GM23338 (cell line): ENCODE data around the gene RPLP2. TPM values are rescaled to one million over a fixed set of nuclear protein-coding genes. Genes with fewer than 3 reads are reported as not detected.

ENCODE experiments used
- ATAC-seq: fragments of 200-7000 bp; cut with Tn5 transposase; 3 replicates; pipeline ENCODE4 v1.9.1; 2020
- DNase-seq: peaks from one replicate; pipeline ENCODE4 v3.0.0-alpha.2; 2015; ENCODE audit warnings: low spot score
- H2AFZ ChIP-seq: fragments of 200-600 bp; sonication (generic); 2 replicates; pipeline ENCODE4 v1.8.0; 2016; ENCODE audit warnings: antibody characterized with exemption, mild to moderate bottlenecking, moderate library complexity
- H3F3A ChIP-seq: fragments of 200-600 bp; sonication (generic); replicated peaks from 2 replicates; pipeline ENCODE4 v1.8.0; 2017; ENCODE audit warnings: antibody characterized with exemption, mixed run types, low read depth
- H3K27ac ChIP-seq: fragments of 200-600 bp; sonication (generic); 2 replicates; pipeline ENCODE4 v1.6.1; 2016; ENCODE audit warnings: low read depth
- H3K27me3 ChIP-seq: fragments of 200-600 bp; sonication (generic); 2 replicates; pipeline ENCODE4 v1.8.0; 2016; ENCODE audit warnings: mild to moderate bottlenecking, mixed run types, moderate library complexity; ENCODE audit not compliant: insufficient read depth
- H3K36me3 ChIP-seq: fragments of 200-600 bp; sonication (generic); 2 replicates; pipeline ENCODE4 v1.8.0; 2016; ENCODE audit warnings: mild to moderate bottlenecking; ENCODE audit not compliant: insufficient read depth
- H3K4me1 ChIP-seq: fragments of 200-600 bp; sonication (generic); 2 replicates; pipeline ENCODE4 v1.8.0; 2016; ENCODE audit warnings: mild to moderate bottlenecking, moderate library complexity; ENCODE audit not compliant: insufficient read depth
- H3K4me2 ChIP-seq: fragments of 200-600 bp; sonication (generic); 2 replicates; pipeline ENCODE4 v1.7.1; 2017; ENCODE audit warnings: mixed run types
- H3K4me3 ChIP-seq: fragments of 200-600 bp; sonication (generic); 2 replicates; pipeline ENCODE4 v1.6.1; 2016; ENCODE audit warnings: mixed run types
- H3K79me2 ChIP-seq: fragments of 200-600 bp; sonication (generic); replicated peaks from 2 replicates; pipeline ENCODE4 v1.8.0; 2017; ENCODE audit warnings: mild to moderate bottlenecking; ENCODE audit not compliant: insufficient read depth
- H3K9me2 ChIP-seq: fragments of 200-600 bp; sonication (generic); 2 replicates; pipeline ENCODE4 v1.8.0; 2017; ENCODE audit not compliant: insufficient read depth
- H4K20me1 ChIP-seq: fragments of 200-600 bp; sonication (generic); replicated peaks from 2 replicates; pipeline ENCODE4 v1.8.0; 2017; ENCODE audit warnings: mild to moderate bottlenecking; ENCODE audit not compliant: insufficient read depth
- H3K27ac Mint-ChIP-seq: 2 replicates; pipeline ENCODE4 v1.8.0; 2020; ENCODE audit warnings: inconsistent platforms, mild to moderate bottlenecking, moderate library complexity, mixed read lengths
- H3K27me3 Mint-ChIP-seq: 3 replicates; pipeline ENCODE4 v1.8.0; 2022; ENCODE audit warnings: low read depth, mild to moderate bottlenecking, moderate library complexity, mixed read lengths, inconsistent platforms; ENCODE audit not compliant: insufficient read depth, poor library complexity
- H3K36me3 Mint-ChIP-seq: 3 replicates; pipeline ENCODE4 v1.8.0; 2021; ENCODE audit warnings: low read depth, mild to moderate bottlenecking, inconsistent platforms, moderate library complexity, mixed read lengths
- H3K4me1 Mint-ChIP-seq: 3 replicates; pipeline ENCODE4 v1.8.0; 2020; ENCODE audit warnings: mild to moderate bottlenecking, inconsistent platforms, mixed read lengths
- H3K4me3 Mint-ChIP-seq: 3 replicates; pipeline ENCODE4 v1.8.0; 2021; ENCODE audit warnings: moderate library complexity, mild to moderate bottlenecking, inconsistent platforms, mixed read lengths
- H3K9me3 Mint-ChIP-seq: 3 replicates; pipeline ENCODE4 v1.8.0; 2020; ENCODE audit warnings: moderate library complexity, mild to moderate bottlenecking, inconsistent platforms, mixed read lengths
- JUNB ChIP-seq: IDR thresholded peaks from one replicate; pipeline ENCODE4 v1.6.1; 2016; ENCODE audit warnings: antibody characterized with exemption; ENCODE audit not compliant: unreplicated experiment
- NANOG ChIP-seq: IDR thresholded peaks from 2 replicates; pipeline ENCODE4 v1.6.1; 2016; ENCODE audit warnings: antibody characterized with exemption, borderline replicate concordance
- ZNF114 ChIP-seq: fragments of 250-450 bp; sonication (Bioruptor Pico); IDR thresholded peaks from 2 replicates; pipeline ENCODE4 v1.5.0; 2020; ENCODE audit warnings: mild to moderate bottlenecking, moderate library complexity
- polyA plus RNA-seq: library from polyadenylated mRNA; unstranded; fragments of >200 nt; fragmentation: Nextera tagmentation; extraction: Ambion mirVana; gene quantifications from 2 replicates; pipeline ENCODE4 v1.2.1, GENCODE V29; 2016
- total RNA-seq: library from RNA; depleted of rRNA; stranded (reverse); fragments of >200 nt; shearing (Covaris generic); gene quantifications from 2 replicates; pipeline ENCODE4 v1.2.3, GENCODE V29; 2014
- TF ChIP-seq, protein P1 (sequence below): IDR thresholded peaks from 2 replicates; pipeline ENCODE4 v1.6.1; 2016; ENCODE audit warnings: antibody characterized with exemption
- TF ChIP-seq, protein P2 (sequence below): fragments of 250-450 bp; sonication (Bioruptor Pico); IDR thresholded peaks from 2 replicates; pipeline ENCODE4 v1.5.0; 2020; ENCODE audit warnings: mild to moderate bottlenecking, moderate library complexity

RPLP2 gene
- total and polyA plus RNA-seq, 2 experiments from 2014 or later: 518 to 1,782 TPM

DNA sequence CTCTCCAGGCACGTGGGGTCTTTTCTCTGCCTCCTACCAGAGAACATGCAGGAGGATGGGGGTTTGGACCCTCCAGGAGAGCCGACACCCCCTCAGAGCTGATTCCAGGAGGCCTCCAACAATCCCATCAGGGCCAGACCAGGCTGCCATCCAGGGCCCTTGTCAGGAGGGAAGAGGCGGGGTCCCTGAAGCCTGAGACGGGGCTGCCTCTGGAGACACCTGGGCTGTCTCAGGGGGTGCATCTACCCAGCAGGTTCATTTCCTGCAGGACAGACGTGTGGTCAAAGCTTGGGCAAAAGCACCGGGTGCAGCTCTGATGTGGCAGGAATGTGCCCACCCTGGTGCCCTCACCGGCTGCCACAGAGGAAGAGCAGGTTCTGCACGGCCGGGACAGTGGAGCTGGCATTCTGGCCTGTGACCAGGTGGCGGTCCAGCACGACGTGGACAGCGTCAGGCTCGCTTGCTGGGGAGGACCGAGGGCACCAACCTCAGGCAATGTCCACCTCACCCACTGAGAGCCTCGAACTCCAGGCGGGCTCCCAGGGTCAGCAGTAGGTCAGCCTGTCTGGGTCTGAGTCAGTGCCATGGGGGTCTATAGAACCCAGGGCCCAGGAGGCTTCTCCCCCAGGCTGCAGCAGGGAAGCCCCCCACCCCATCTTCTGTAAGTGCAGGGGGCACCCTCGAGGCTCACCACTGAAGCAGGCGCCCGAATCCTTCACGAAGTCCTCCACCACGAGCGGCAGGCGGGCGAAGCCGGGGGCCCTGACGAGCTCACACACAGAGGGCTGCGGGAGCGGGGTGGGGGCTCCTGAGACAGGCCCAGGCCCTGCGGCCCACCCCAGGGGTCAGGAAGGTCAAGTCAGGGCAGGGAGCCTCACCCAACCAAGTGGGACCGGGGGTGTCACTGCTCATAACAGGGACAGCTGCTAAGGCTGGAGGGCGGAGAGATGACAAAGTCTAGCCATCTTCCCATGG lies 38.8 kb upstream of the RPLP2 start:
- ATAC-seq (no peak), DNase-seq (no peak)
- peaks cover 44% of the 10 kb centered on the region for H3K36me3 Mint-ChIP-seq
- H3K4me2 ChIP-seq: no peak overlapping the region
- H3K27me3 Mint-ChIP-seq: peaks cover 16% of the 10 kb centered on the region
- H3K9me3 Mint-ChIP-seq: no peaks in the 10 kb centered on the region
- H3K79me2 ChIP-seq: peaks cover 27% of the 10 kb centered on the region
- H3K4me3 Mint-ChIP-seq: no peak overlapping the region
- H4K20me1 ChIP-seq: peaks cover 26% of the 10 kb centered on the region
- H3K36me3 ChIP-seq: peaks cover 5% of the 10 kb centered on the region; the same call in 1 of the 2 replicates
- no peak overlapping the region for H3K27ac Mint-ChIP-seq
- TF ChIP-seq, protein P1, sequence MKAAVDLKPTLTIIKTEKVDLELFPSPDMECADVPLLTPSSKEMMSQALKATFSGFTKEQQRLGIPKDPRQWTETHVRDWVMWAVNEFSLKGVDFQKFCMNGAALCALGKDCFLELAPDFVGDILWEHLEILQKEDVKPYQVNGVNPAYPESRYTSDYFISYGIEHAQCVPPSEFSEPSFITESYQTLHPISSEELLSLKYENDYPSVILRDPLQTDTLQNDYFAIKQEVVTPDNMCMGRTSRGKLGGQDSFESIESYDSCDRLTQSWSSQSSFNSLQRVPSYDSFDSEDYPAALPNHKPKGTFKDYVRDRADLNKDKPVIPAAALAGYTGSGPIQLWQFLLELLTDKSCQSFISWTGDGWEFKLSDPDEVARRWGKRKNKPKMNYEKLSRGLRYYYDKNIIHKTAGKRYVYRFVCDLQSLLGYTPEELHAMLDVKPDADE: no peak
- TF ChIP-seq, protein P2, sequence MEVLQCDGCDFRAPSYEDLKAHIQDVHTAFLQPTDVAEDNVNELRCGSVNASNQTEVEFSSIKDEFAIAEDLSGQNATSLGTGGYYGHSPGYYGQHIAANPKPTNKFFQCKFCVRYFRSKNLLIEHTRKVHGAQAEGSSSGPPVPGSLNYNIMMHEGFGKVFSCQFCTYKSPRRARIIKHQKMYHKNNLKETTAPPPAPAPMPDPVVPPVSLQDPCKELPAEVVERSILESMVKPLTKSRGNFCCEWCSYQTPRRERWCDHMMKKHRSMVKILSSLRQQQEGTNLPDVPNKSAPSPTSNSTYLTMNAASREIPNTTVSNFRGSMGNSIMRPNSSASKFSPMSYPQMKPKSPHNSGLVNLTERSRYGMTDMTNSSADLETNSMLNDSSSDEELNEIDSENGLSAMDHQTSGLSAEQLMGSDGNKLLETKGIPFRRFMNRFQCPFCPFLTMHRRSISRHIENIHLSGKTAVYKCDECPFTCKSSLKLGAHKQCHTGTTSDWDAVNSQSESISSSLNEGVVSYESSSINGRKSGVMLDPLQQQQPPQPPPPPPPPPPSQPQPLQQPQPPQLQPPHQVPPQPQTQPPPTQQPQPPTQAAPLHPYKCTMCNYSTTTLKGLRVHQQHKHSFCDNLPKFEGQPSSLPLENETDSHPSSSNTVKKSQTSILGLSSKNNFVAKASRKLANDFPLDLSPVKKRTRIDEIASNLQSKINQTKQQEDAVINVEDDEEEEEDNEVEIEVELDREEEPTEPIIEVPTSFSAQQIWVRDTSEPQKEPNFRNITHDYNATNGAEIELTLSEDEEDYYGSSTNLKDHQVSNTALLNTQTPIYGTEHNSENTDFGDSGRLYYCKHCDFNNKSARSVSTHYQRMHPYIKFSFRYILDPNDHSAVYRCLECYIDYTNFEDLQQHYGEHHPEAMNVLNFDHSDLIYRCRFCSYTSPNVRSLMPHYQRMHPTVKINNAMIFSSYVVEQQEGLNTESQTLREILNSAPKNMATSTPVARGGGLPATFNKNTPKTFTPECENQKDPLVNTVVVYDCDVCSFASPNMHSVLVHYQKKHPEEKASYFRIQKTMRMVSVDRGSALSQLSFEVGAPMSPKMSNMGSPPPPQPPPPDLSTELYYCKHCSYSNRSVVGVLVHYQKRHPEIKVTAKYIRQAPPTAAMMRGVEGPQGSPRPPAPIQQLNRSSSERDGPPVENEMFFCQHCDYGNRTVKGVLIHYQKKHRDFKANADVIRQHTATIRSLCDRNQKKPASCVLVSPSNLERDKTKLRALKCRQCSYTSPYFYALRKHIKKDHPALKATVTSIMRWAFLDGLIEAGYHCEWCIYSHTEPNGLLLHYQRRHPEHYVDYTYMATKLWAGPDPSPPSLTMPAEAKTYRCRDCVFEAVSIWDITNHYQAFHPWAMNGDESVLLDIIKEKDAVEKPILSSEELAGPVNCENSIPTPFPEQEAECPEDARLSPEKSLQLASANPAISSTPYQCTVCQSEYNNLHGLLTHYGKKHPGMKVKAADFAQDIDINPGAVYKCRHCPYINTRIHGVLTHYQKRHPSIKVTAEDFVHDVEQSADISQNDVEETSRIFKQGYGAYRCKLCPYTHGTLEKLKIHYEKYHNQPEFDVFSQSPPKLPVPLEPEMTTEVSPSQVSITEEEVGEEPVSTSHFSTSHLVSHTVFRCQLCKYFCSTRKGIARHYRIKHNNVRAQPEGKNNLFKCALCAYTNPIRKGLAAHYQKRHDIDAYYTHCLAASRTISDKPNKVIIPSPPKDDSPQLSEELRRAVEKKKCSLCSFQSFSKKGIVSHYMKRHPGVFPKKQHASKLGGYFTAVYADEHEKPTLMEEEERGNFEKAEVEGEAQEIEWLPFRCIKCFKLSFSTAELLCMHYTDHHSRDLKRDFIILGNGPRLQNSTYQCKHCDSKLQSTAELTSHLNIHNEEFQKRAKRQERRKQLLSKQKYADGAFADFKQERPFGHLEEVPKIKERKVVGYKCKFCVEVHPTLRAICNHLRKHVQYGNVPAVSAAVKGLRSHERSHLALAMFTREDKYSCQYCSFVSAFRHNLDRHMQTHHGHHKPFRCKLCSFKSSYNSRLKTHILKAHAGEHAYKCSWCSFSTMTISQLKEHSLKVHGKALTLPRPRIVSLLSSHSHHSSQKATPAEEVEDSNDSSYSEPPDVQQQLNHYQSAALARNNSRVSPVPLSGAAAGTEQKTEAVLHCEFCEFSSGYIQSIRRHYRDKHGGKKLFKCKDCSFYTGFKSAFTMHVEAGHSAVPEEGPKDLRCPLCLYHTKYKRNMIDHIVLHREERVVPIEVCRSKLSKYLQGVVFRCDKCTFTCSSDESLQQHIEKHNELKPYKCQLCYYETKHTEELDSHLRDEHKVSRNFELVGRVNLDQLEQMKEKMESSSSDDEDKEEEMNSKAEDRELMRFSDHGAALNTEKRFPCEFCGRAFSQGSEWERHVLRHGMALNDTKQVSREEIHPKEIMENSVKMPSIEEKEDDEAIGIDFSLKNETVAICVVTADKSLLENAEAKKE (CRISPR knock-in tag): no peak
- TF ChIP-seq ZNF114 (CRISPR knock-in tag) (no peak), JUNB (no peak), NANOG (no peak)
- no peak overlapping the region for H3K27ac ChIP-seq
- H3K4me1 ChIP-seq: peaks cover 7% of the 10 kb centered on the region; the same call in 1 of the 2 replicates
- H3K9me2 ChIP-seq: no peaks in the 10 kb centered on the region
- H3F3A ChIP-seq: peaks cover 14% of the 10 kb centered on the region
- H3K4me1 Mint-ChIP-seq: peaks cover 5% of the 10 kb centered on the region
- H3K4me3 ChIP-seq: no peak overlapping the region
- H3K27me3 ChIP-seq: no peaks in the 10 kb centered on the region
- H2AFZ ChIP-seq: no peak overlapping the region
